CD4-positive, alpha-beta T cell treated with Interferon gamma for 1 hour (primary cell): ENCODE results near the gene UGT3A2.

Source experiments
- DNase-seq: peaks from one replicate; pipeline ENCODE4 v3.0.0-alpha.2; 2020

Gene UGT3A2

GRCh38 chr5:36066540-36067210, at the start of gene UGT3A2:
Gene UGT3A2 (minus strand): TSS chr5:36066882. CDS start chr5:36066789, 93 bp downstream.
- no peak for DNase-seq

- DNase-seq, result no peak
Measured at GRCh38 chr5:36111238-36111637, 44.6 kb upstream of the UGT3A2 start.

GRCh38 chr5:36108758-36109460, 42.2 kb upstream of the UGT3A2 start:
- DNase-seq, result no peak

- no peak for DNase-seq
Measured at GRCh38 chr5:36105819-36106218, 39.1 kb upstream of the UGT3A2 start.

- no peak for DNase-seq
Measured at GRCh38 chr5:36099748-36100147, 33.1 kb upstream of the UGT3A2 start.

- DNase-seq, result no peak
Measured at GRCh38 chr5:36096486-36096885, 29.8 kb upstream of the UGT3A2 start.

GRCh38 chr5:36089989-36090388, 23.3 kb upstream of the UGT3A2 start:
- DNase-seq, result no peak

- no peak for DNase-seq
Measured at GRCh38 chr5:36079200-36079781, 12.6 kb upstream of the UGT3A2 start.

- no peak for DNase-seq
Measured at GRCh38 chr5:36078430-36078829, 11.7 kb upstream of the UGT3A2 start.

- DNase-seq, result no peak
Measured at GRCh38 chr5:36073595-36074216, 7.0 kb upstream of the UGT3A2 start.

GRCh38 chr5:36070687-36071571, 4.2 kb upstream of the UGT3A2 start:
- DNase-seq, result no peak

- no peak for DNase-seq
Measured at GRCh38 chr5:36068751-36069281, 2.1 kb upstream of the UGT3A2 start.

- DNase-seq, result no peak
Measured at GRCh38 chr5:36066001-36066539, 612 bp downstream of the UGT3A2 start.

GRCh38 chr5:36060420-36060887, 6.2 kb downstream of the UGT3A2 start:
- DNase-seq, result no peak

GRCh38 chr5:36059571-36060419, 6.9 kb downstream of the UGT3A2 start:
- DNase-seq, result no peak

- DNase-seq, result no peak
Measured at GRCh38 chr5:36058776-36059175, 7.9 kb downstream of the UGT3A2 start.

- no peak for DNase-seq
Measured at GRCh38 chr5:36057386-36057785, 9.3 kb downstream of the UGT3A2 start.

GRCh38 chr5:36056422-36056821, 10.3 kb downstream of the UGT3A2 start:
- DNase-seq, result no peak

GRCh38 chr5:36055984-36056383, 10.7 kb downstream of the UGT3A2 start:
- no peak for DNase-seq

- no peak for DNase-seq
Measured at GRCh38 chr5:36054647-36055046, 12.0 kb downstream of the UGT3A2 start.

- DNase-seq, result no peak
Measured at GRCh38 chr5:36052538-36052937, 14.1 kb downstream of the UGT3A2 start.
